Prostate gland (tissue), 2 donors: ENCODE data around the gene RAB37. TPM values are rescaled to one million over a fixed set of nuclear protein-coding genes. Genes with fewer than 3 reads are reported as not detected.

Experiments
- DNase-seq: peaks from one replicate; pipeline ENCODE4 v3.0.0-alpha.2; 2019; ENCODE audit warnings: low spot score
- H3K27ac ChIP-seq, 2 donors: fragments of 200-600 bp; sonication (generic); 2 replicates each; pipeline ENCODE4 v1.5.1; 2017 to 2019
- H3K27me3 ChIP-seq: fragments of 200-600 bp; sonication (generic); replicated peaks from 2 replicates; pipeline ENCODE4 v1.5.1; 2019; ENCODE audit not compliant: insufficient read depth
- H3K36me3 ChIP-seq, 2 donors: fragments of 200-600 bp; sonication (generic); 1 replicate in 1 of 2; 2 replicates in 1 of 2; pipeline versions ENCODE4 v1.5.1 to v1.8.1; 2017 to 2019
- H3K4me1 ChIP-seq: fragments of 200-600 bp; sonication (generic); replicated peaks from 2 replicates; pipeline ENCODE4 v1.5.1; 2019
- H3K4me3 ChIP-seq, 2 donors: fragments of 200-600 bp; sonication (generic); 2 replicates each; pipeline ENCODE4 v1.5.1; 2017 to 2019
- H3K9me3 ChIP-seq: fragments of 200-600 bp; sonication (generic); 2 replicates; pipeline ENCODE4 v1.5.1; 2017
- CTCF ChIP-seq, 4 experiments: fragments of 200-600 bp in 2 of 4; fragments of 450-650 bp in 2 of 4; sonication (generic) in 2 of 4; IDR thresholded peaks; 1 replicate in 3 of 4; 2 replicates in 1 of 4; pipeline ENCODE4 v1.5.1; 2016 to 2019; ENCODE audit warnings: antibody characterized with exemption in 4 of 4, mild to moderate bottlenecking in 2 of 4, moderate library complexity in 2 of 4
- POLR2A ChIP-seq: fragments of 450-650 bp; IDR thresholded peaks from one replicate; pipeline ENCODE4 v1.6.1; 2016; ENCODE audit warnings: antibody characterized with exemption, mild to moderate bottlenecking
- POLR2AphosphoS5 ChIP-seq: sonication (generic); formaldehyde crosslinking; IDR thresholded peaks from one replicate; pipeline ENCODE4 v1.6.1; 2017; ENCODE audit warnings: antibody characterized with exemption
- WGBS: methylation state at CpG from one replicate; pipeline ENCODE4 v1.1.5; 2018; 5-methylcytosine and 5-hydroxymethylcytosine counted together
- intact Hi-C: fragments of 100-400 bp; cut with DNase I; formaldehyde crosslinking; loops from one replicate; pipeline ENCODE4 v1.14.2; 2022
- total RNA-seq, 2 donors: library from RNA; depleted of rRNA; stranded (reverse); fragments of >200 nt; gene quantifications; one replicate each; pipeline ENCODE4 v1.1.0, GENCODE V29; 2016

RAB37 gene
- total RNA-seq, 2 donors from 2014 or later, result 1.6 to 2.2 TPM

GRCh38 chr17:74729866-74730265, 7.2 kb upstream of the RAB37 start:
- no peaks in the 10 kb centered on the region for H3K9me3 ChIP-seq
- no peak overlapping the region for H3K27ac ChIP-seq
- H3K4me3 ChIP-seq, result no peak overlapping the region
- no peak for DNase-seq
- no peaks in the 10 kb centered on the region for H3K4me1 ChIP-seq
- H3K27me3 ChIP-seq, result no peaks in the 10 kb centered on the region
- WGBS, result 86% methylated on average over 15 of the region's 15 CpGs
- TF ChIP-seq CTCF (IDR thresholded peaks at IDR 0.05), result no peak
- no peak for TF ChIP-seq POLR2AphosphoS5
- TF ChIP-seq POLR2A, result no peak
- no peaks in the 10 kb centered on the region for H3K36me3 ChIP-seq
- intact Hi-C loops, result no loop called here

GRCh38 chr17:74730491-74731346, 6.3 kb upstream of the RAB37 start:
- Histone ChIP-seq H3K27me3 (no peaks in the 10 kb centered on the region), H3K36me3 (no peaks in the 10 kb centered on the region), H3K27ac (no peak overlapping the region), H3K4me3 (no peak overlapping the region), H3K4me1 (no peaks in the 10 kb centered on the region), H3K9me3 (no peaks in the 10 kb centered on the region)
- 76% methylated on average over 16 of the region's 16 CpGs for WGBS
- intact Hi-C loops, result no loop called here
- TF ChIP-seq CTCF (IDR thresholded peaks at IDR 0.05) (no peak), POLR2AphosphoS5 (no peak), POLR2A (no peak)
- no peak for DNase-seq

GRCh38 chr17:74731347-74731605, 5.8 kb upstream of the RAB37 start:
- TF ChIP-seq POLR2AphosphoS5 (no peak), POLR2A (no peak), CTCF (IDR thresholded peaks at IDR 0.05) (no peak)
- no peak for DNase-seq
- intact Hi-C loops, result no loop called here
- Histone ChIP-seq H3K4me3 (no peak overlapping the region), H3K27me3 (no peaks in the 10 kb centered on the region), H3K36me3 (no peaks in the 10 kb centered on the region), H3K9me3 (no peaks in the 10 kb centered on the region), H3K27ac (no peak overlapping the region), H3K4me1 (no peaks in the 10 kb centered on the region)
- WGBS, result 82% methylated on average over 4 of the region's 4 CpGs

GRCh38 chr17:74732042-74732867, 4.8 kb upstream of the RAB37 start:
- Histone ChIP-seq H3K4me1 (no peaks in the 10 kb centered on the region), H3K27ac (no peak overlapping the region), H3K27me3 (no peaks in the 10 kb centered on the region), H3K4me3 (no peak overlapping the region), H3K9me3 (no peaks in the 10 kb centered on the region), H3K36me3 (no peaks in the 10 kb centered on the region)
- DNase-seq, result no peak
- intact Hi-C loops, result no loop called here
- TF ChIP-seq POLR2A, result no peak
- no peak for TF ChIP-seq CTCF (IDR thresholded peaks at IDR 0.05)
- 83% methylated on average over 12 of the region's 12 CpGs for WGBS
